ENCODE measurements around the gene PARP3.
"Not testable (repeated sequence)": the region's sequence is repeated elsewhere in the genome, so short reads cannot be mapped to it uniquely, and the experiment has no call there.

PARP3 gene

GRCh38 chr3:51941798-51942602 lies at the start of gene PARP3, which contains the start of gene RRP9:
TSS of gene PARP3 (plus strand) at chr3:51942363. CDS start at chr3:51943356, 993 bp downstream.
TSS of gene RRP9 (minus strand) at chr3:51941904. CDS start at chr3:51941867, 37 bp downstream.
- no peaks in the 10 kb centered on the region for H3K27me3 ChIP-seq
- H3K36me3 ChIP-seq: peaks cover 19 to 36% (median 26%) of the 10 kb centered on the region in 11 experiments
- H3K9me3 ChIP-seq (replicated peaks in 1 of 11): no peaks in the 10 kb centered on the region
- H3K4me1 ChIP-seq: peaks cover 36 to 52% (median 46%) of the 10 kb centered on the region in 10 experiments
- no peak for TF ChIP-seq Cebpa-rat (IDR thresholded peaks at IDR 0.05)
- H3K9ac ChIP-seq: peak within 1 kb of the TSS; percentile 80 to 94 (median 87)
- H3K27ac ChIP-seq: peak within 1 kb of the TSS; percentile 81 to 94 (median 89)
- H3K4me2 ChIP-seq: peak within 1 kb of the TSS; percentile 91 to 98 (median 96)
- H3K4me3 ChIP-seq: peak within 1 kb of the TSS; percentile 76 to 97 (median 90)
- peaks cover 0 to 46% (median 38%) of the 10 kb centered on the region in 11 experiments; a peak in 16 of 22 replicates for H4K20me1 ChIP-seq

- Histone ChIP-seq H3K27ac (no peak overlapping the region), H3K9me3 (replicated peaks in 1 of 11) (peaks cover 0 to 10% (median 0%) of the 10 kb centered on the region in 11 experiments; a peak in 3 of 22 replicates), H3K4me2 (no peak overlapping the region), H3K4me3 (no peak overlapping the region), H3K4me1 (no peaks in the 10 kb centered on the region), H3K36me3 (no peaks in the 10 kb centered on the region), H4K20me1 (no peaks in the 10 kb centered on the region), H3K27me3 (no peaks in the 10 kb centered on the region), H3K9ac (no peak overlapping the region)
- TF ChIP-seq Cebpa-rat (IDR thresholded peaks at IDR 0.05): no peak
These were observed 47.8 kb upstream of the PARP3 start for GRCh38 chr3:51894391-51894790.

- no peak overlapping the region for H3K9ac ChIP-seq
- H3K27me3 ChIP-seq: no peaks in the 10 kb centered on the region
- no peaks in the 10 kb centered on the region for H4K20me1 ChIP-seq
- H3K4me1 ChIP-seq: no peaks in the 10 kb centered on the region
- H3K9me3 ChIP-seq (replicated peaks in 1 of 11): peaks cover 0 to 10% (median 0%) of the 10 kb centered on the region in 11 experiments; a peak in 3 of 22 replicates
- H3K4me2 ChIP-seq: no peak overlapping the region
- H3K36me3 ChIP-seq: no peaks in the 10 kb centered on the region
- no peak for TF ChIP-seq Cebpa-rat (IDR thresholded peaks at IDR 0.05)
- no peak overlapping the region for H3K4me3 ChIP-seq
- H3K27ac ChIP-seq: no peak overlapping the region
These were observed 47.2 kb upstream of the PARP3 start for GRCh38 chr3:51894939-51895338.

- Histone ChIP-seq H4K20me1 (no peaks in the 10 kb centered on the region), H3K9me3 (replicated peaks in 1 of 11) (peaks cover 0 to 10% (median 0%) of the 10 kb centered on the region in 11 experiments; a peak in 3 of 22 replicates), H3K27me3 (no peaks in the 10 kb centered on the region), H3K4me1 (no peaks in the 10 kb centered on the region), H3K36me3 (no peaks in the 10 kb centered on the region), H3K4me3 (no peak overlapping the region), H3K27ac (no peak overlapping the region), H3K4me2 (no peak overlapping the region), H3K9ac (no peak overlapping the region)
- no peak for TF ChIP-seq Cebpa-rat (IDR thresholded peaks at IDR 0.05)
These were observed 45.4 kb upstream of the PARP3 start for GRCh38 chr3:51896607-51897305.

- Histone ChIP-seq H3K27ac (no peak overlapping the region), H4K20me1 (no peaks in the 10 kb centered on the region), H3K4me3 (no peak overlapping the region), H3K9me3 (replicated peaks in 1 of 11) (peaks cover 0 to 10% (median 0%) of the 10 kb centered on the region in 11 experiments; a peak in 3 of 22 replicates), H3K27me3 (no peaks in the 10 kb centered on the region), H3K36me3 (no peaks in the 10 kb centered on the region), H3K4me2 (no peak overlapping the region), H3K4me1 (no peaks in the 10 kb centered on the region), H3K9ac (no peak overlapping the region)
- TF ChIP-seq Cebpa-rat (IDR thresholded peaks at IDR 0.05): no peak
These were observed 44.8 kb upstream of the PARP3 start for GRCh38 chr3:51897391-51897790.

- not testable (repeated sequence) for H3K4me3 ChIP-seq, H3K27me3 ChIP-seq, H3K27ac ChIP-seq, H4K20me1 ChIP-seq, H3K9ac ChIP-seq, H3K4me2 ChIP-seq, H3K36me3 ChIP-seq, H3K4me1 ChIP-seq
- peaks cover 0 to 21% (median 8%) of the 10 kb centered on the region in 11 experiments; a peak in 16 of 22 replicates for H3K9me3 ChIP-seq (replicated peaks in 1 of 11)
These were observed 42.1 kb upstream of the PARP3 start for GRCh38 chr3:51900043-51900442.

- H3K27ac ChIP-seq, H3K4me2 ChIP-seq, H4K20me1 ChIP-seq, H3K4me3 ChIP-seq, H3K9ac ChIP-seq, H3K27me3 ChIP-seq, H3K4me1 ChIP-seq, H3K36me3 ChIP-seq: not testable (repeated sequence)
- peaks cover 0 to 36% (median 24%) of the 10 kb centered on the region in 11 experiments; a peak in 20 of 22 replicates for H3K9me3 ChIP-seq (replicated peaks in 1 of 11)
These were observed 39.8 kb upstream of the PARP3 start for GRCh38 chr3:51902361-51902760.

GRCh38 chr3:51904034-51904823 lies 37.9 kb upstream of the PARP3 start:
- Histone ChIP-seq H3K27ac (no peak overlapping the region), H3K4me3 (no peak overlapping the region), H3K9me3 (replicated peaks in 1 of 11) (peaks cover 13 to 49% (median 41%) of the 10 kb centered on the region in 11 experiments), H3K4me1 (peaks cover 0 to 6% (median 0%) of the 10 kb centered on the region in 10 experiments; a peak in 3 of 20 replicates), H3K27me3 (no peaks in the 10 kb centered on the region), H4K20me1 (no peaks in the 10 kb centered on the region), H3K9ac (no peak overlapping the region), H3K36me3 (no peaks in the 10 kb centered on the region), H3K4me2 (no peak overlapping the region)
- no peak for TF ChIP-seq Cebpa-rat (IDR thresholded peaks at IDR 0.05)

- H3K9ac ChIP-seq: no peak overlapping the region
- no peak overlapping the region for H3K4me3 ChIP-seq
- no peaks in the 10 kb centered on the region for H3K27me3 ChIP-seq
- H3K4me2 ChIP-seq: no peak overlapping the region
- no peak for TF ChIP-seq Cebpa-rat (IDR thresholded peaks at IDR 0.05)
- H3K36me3 ChIP-seq: no peaks in the 10 kb centered on the region
- peaks cover 24 to 61% (median 52%) of the 10 kb centered on the region in 11 experiments for H3K9me3 ChIP-seq (replicated peaks in 1 of 11)
- no peak overlapping the region for H3K27ac ChIP-seq
- peaks cover 0 to 6% (median 0%) of the 10 kb centered on the region in 10 experiments; a peak in 3 of 20 replicates for H3K4me1 ChIP-seq
- no peaks in the 10 kb centered on the region for H4K20me1 ChIP-seq
These were observed 34.1 kb upstream of the PARP3 start for GRCh38 chr3:51908026-51908425.
